ENCODE results near the gene PRR13.

DNA sequence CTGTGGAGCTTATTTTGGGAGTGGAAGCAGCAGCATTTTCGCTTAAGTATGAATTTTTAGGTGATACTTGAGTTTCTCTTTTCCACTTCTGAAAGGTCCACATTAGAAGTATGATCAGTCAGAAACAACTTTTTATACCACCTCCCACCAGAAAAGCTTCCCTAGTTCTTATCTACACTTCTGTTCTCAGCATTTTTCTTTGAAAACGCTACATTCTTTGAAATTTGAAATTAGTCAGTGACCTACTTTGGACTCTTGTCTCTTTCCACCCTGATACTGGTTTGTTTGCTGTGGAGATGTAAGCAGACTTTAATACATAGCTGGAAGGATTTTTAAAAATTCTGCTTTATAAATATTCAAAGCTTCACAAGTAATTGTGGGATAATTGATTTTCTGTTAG is 32.5 kb downstream of the PRR13 start:
- TF ChIP-seq TAF1 (IDR thresholded peaks at IDR 0.05; ENCODE audit: borderline replicate concordance, low read depth, low read length) (no peak), POLR2A (IDR thresholded peaks at IDR 0.05; ENCODE audit: low read depth, low read length) (no peak), POLR2AphosphoS5 (IDR thresholded peaks at IDR 0.05; ENCODE audit: low read depth, low read length) (no peak)
